HG03558 (cell line): ENCODE results near the gene DSE.
A peak's percentile ranks its signal among the peaks of the same experiment; 100 is the strongest.

Experiments used
- ATAC-seq: cut with Tn5 transposase; IDR thresholded peaks from one replicate; pipeline ENCODE4 v1.9.1; 2021; ENCODE audit warnings: moderate number of reproducible peaks; ENCODE audit not compliant: unreplicated experiment; ENCODE audit errors: extremely low read depth

Gene DSE

GRCh38 chr6:116359131-116359530 lies 11.6 kb upstream of the DSE start:
- ATAC-seq: no peak

GRCh38 chr6:116359835-116360234 lies 10.9 kb upstream of the DSE start:
- no peak for ATAC-seq

DNA sequence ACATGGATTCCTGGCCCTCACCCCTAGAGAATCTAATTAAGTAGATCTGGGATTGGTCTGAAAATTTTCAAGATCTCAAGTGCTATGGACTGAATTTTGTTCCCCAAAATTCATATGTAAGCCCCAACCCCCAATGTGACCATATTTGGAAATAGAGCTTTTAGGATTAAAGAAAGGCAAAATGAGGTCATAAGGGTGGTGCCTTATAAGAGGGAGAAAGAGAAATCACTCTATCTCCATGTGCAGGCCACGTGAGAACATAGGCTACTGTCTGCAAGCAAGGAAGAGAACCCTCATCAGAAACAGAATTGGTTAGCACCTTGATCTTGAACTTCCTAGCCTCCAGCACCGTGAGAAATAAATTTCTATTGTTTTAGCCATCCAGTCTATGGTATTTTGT lies 8.5 kb upstream of the DSE start:
- ATAC-seq: no peak

DNA sequence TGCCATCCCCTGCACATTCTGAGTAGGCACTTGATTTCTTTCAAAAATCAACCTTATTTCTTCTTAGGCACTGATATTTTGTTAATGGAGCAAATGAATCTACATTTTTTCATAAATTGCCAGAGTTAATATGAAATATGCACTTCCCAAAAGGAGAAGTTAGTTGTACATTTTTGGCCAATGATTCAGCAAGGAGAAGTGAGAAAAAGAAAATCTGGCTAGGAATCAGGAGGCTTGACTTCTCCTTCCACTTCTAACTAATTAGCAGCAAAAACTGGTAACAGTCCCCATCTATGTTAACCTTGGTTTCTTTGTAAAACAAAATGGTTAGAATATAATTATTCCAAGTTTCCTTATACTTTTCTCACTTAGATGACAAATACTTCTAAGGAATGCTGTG lies 7.0 kb upstream of the DSE start:
- no peak for ATAC-seq

DNA sequence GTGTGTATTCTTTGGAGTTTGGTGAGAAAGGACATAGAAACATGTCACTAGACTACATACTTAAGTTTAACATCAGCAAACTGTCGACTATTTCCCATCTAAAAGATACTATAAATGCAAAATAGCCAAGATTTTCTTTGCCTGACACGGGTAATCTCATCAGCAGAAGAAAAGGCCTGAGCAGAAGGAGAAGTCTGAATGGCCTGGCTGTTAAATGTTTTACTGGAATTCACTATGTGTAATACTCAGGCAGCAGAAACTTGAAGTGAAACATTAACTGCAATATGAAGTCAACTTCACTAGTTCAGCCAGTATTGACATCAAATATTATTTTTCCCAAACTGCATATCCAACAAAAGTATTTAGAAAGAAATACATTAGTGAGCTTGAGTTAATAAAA lies 6.4 kb upstream of the DSE start:
- ATAC-seq: no peak

DNA sequence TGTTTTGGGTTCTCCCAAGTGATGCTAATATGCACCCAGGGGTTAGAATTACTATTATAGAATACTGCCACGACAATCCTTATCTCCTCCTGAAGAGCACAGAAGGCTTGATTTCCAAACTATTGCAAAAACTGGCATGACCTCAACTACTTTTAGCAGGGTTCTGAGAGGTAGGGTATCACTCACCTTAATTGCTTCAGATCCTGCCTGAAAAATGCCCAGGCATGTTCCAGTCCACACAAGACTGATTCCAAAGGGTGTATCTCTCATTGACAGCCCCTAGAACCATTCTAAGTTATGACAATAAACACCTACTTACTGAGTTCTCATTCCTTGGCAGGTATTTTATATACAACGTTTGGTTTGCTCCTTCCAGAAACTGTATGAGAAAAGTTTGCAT lies 5.0 kb upstream of the DSE start:
- no peak for ATAC-seq

GRCh38 chr6:116366740-116367275 lies 3.9 kb upstream of the DSE start:
- no peak for ATAC-seq

DNA sequence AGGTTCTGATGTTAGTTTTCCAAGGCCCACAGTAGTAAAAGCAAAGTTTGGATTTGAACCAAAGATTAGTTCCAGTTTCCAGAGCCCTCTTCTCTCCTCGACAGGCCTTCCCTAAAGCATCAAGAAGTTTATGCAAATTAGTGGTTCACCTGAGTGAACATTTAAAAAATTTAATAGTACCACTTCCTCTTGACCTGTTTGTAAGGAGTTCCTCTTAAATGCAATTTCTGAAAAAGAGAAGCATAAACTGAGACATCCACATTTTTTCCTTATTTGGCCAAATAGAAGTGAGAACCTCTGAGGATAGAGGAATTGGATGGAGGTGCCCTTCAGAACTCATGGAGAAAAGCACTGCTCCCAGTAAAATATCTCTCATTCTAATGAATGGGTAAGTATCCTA lies 1.2 kb upstream of the DSE start:
- peak; percentile 53 for ATAC-seq

DNA sequence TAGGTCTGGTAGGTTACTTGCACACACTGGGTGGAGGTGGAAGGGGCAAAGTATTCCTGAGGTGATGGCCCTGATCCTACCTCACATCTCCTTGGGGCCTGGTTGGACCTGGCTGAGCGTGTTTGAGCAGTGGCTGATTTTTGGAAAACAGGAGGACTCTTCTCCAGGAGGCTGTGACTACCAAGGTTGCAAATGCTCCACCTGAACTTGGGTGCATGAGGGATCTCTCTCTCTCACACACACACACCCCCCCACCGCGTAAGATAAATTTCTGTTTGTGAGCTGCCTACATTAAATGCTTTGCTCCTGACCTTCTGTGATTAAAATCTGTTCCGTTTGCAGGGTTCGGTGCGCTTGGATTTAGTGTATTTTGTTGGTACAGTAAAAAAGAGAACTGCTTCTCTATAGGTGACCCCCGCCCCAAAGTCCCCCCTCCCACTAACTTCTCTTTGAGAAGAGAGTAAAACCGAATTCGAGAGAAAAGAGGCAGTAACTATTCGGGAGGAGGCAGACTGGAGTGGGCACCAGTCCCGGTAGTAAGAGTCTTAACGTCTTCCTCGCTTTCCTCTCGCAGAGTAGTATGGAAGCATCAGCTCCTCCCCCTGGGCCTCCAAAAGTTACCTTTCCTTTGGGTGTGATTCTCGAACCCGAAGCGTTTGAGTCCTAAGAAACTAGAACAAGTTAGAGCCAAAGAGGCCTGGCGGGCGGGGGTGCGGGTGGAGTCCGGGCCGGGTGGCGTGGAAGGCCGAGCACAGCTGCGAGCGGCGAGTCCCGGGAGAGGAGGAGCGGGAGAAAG lies 585 bp upstream of the DSE start:
- ATAC-seq: no peak

- ATAC-seq: peak; percentile 30
Observed at GRCh38 chr6:116371120-116371917, 572 bp downstream of the DSE start.

DNA sequence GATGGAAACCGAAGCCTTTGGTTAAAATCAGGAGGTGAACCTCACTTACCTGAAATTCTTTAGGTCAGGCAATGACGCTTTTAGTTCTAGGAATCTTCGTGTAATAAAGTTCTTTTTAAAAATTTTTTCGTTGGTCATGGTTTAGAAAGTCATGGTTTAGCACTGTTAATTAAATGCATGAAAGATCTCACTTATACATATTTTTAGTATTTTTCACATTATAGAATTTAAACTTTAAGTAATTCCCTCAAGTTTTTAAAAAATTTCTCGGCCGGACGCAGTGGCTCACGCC lies 1.1 kb downstream of the DSE start:
- ATAC-seq: no peak

DNA sequence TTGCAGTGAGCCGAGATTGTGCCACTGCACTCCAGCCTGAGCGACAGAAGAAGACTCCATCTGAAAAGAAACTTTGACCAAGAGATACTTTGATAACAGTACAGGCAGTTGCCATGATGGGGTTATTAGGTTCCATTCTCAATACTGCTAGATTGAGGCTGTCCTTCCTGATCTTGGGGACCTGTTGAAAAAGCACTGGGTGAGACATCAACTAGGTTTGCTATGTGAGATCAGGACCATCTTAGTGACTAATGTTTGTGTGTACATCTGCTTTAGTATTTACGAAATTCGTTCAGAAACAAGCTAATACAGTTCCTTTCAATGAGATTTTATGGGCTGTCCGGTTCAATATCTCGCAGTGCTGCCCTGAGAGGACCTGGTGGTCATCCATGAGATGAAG lies 2.6 kb downstream of the DSE start:
- no peak for ATAC-seq

GRCh38 chr6:116373940-116374339 lies 3.2 kb downstream of the DSE start:
- ATAC-seq: no peak

DNA sequence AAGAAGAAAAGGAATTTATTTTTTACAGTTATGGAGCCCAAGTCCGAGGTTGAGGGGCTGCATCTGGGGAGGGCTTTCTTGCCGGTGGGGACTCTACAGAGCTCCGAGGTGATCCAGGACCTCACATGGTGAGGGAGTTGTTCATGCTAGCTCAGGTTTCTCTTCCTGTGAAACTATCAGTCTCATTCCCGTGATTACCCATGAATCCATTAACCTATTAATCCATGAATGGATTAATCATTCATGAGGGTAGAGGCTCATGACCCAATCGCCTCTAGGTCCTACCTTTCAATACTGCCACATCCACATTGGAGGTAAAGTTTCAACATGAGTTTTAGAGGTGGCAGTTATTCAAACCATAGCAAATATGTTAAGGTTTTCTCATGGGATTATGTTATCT lies 3.8 kb downstream of the DSE start:
- ATAC-seq: no peak

- ATAC-seq: no peak
Observed at GRCh38 chr6:116375262-116375661, 4.5 kb downstream of the DSE start.

GRCh38 chr6:116376149-116376548 lies 5.4 kb downstream of the DSE start:
- no peak for ATAC-seq

DNA sequence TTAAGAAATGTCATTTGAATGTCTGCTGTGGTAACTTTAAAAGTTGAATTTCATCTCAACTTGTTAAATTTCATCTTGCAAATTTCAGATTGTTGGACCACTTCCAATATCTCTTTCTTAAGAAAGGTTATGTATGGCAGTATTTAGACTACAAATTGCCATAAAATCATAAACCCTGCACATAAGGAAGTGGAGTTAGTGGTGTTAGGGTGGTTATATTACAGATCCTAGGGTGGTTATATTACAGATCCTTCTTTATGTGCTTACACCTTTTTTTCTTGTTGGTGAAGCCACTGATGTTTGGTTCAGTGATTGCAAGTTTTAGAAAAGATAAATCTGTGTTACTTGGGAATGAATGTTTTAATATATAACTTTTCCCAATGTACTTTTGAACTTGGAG lies 9.0 kb downstream of the DSE start:
- no peak for ATAC-seq

- ATAC-seq: no peak
Observed at GRCh38 chr6:116380346-116380745, 9.6 kb downstream of the DSE start.

DNA sequence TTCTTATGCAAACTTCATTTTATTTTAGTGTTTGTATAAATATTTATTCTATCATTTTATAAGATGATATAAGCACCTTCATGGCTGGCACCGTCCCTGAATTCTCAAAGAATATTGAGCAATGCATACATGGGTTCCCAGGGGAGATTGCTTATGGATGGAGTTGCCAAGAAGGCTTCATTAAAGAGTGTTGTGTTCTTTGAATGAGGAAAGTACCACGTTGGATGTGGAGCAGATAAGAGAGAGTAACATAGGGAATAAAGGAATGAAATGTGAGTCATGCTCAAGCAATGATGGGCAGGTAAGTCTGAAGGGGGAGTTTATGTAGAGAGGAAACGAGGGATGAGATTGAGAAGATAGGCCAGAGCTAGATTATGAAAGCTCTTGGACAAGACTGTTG lies 10.3 kb downstream of the DSE start:
- ATAC-seq: no peak

DNA sequence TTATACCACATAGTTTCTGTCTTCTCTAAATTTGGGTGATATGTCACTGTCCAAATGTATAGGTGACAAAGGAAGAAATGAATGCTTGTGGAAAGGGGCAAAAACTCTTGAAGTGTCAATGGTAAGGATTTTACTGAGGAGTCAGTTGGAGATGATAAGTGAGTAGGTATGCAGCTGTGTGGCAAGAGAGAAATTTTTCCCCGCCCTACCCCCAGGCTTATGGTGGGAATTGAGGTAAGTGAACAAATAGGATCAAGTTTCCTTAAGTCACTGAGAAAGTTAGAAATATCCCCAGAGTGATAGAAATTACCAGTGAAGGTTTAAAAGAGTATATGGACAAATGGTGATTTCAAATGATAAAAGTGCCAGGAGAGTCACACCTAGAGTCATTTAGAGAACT lies 11.8 kb downstream of the DSE start:
- ATAC-seq: no peak

DNA sequence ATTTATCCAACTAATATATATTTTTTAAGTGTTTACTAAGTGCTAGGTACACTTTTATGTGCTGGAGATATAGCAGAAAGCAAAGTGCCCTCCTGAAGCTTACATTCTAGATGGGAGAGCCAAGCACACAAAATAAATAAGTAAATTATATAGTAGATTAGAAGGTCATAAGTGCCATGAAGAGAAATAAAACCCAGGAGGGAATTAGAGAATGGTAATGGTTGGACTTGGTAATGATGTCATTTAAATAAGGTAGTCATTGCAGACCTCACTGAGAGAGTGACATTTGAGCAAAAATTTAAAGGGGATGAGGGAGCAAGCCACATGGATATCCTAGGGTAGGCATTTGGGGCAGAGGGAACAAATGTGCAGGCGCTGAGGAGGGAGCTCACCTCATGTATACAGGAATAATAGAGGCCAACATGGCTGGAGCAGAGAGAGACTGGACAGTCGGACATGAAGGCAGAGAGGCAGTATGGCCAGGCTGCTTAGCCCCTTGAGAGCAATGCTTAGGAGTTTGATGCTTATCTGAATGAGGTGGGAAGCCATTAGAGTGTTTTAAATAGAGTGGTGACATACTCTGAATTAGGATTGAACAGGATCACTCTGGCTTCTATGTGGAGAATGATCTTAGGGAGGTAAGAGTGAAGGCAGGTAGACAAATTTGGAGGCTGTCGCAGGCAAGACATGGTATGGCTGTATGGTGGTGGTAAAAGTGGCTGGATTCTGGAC lies 14.1 kb downstream of the DSE start:
- no peak for ATAC-seq
